ENCODE data around the gene CACNA2D1.

DNA sequence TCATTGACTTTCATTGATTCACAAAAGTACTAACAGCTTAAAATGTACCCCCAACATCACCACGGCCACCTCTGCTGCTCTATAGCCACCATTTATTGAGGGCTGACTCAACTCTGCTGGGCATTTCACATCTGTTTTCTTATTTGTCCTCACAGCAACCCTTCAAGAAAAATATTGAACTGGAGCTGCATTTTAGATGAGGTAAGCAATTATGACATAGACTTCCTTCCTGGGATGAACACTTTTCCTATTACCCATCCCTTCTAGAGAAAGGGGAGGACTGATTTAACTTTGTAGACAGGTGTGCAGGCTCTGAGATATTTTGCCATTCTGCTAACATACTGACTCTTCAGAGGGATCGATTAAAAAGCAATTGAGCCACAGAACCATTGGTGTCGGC, 217.4 kb downstream of the CACNA2D1 start:
- TF ChIP-seq OSR1 (CRISPR knock-in tag; IDR thresholded peaks at IDR 0.05) (no peak), ZNF70 (CRISPR knock-in tag; IDR thresholded peaks at IDR 0.05) (no peak), ZFP3 (CRISPR knock-in tag; IDR thresholded peaks at IDR 0.05) (no peak), CSDC2 (CRISPR knock-in tag; IDR thresholded peaks at IDR 0.05) (no peak)
- TF ChIP-seq, protein P1, sequence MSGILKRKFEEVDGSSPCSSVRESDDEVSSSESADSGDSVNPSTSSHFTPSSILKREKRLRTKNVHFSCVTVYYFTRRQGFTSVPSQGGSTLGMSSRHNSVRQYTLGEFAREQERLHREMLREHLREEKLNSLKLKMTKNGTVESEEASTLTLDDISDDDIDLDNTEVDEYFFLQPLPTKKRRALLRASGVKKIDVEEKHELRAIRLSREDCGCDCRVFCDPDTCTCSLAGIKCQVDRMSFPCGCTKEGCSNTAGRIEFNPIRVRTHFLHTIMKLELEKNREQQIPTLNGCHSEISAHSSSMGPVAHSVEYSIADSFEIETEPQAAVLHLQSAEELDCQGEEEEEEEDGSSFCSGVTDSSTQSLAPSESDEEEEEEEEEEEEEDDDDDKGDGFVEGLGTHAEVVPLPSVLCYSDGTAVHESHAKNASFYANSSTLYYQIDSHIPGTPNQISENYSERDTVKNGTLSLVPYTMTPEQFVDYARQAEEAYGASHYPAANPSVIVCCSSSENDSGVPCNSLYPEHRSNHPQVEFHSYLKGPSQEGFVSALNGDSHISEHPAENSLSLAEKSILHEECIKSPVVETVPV (CRISPR knock-in tag; IDR thresholded peaks at IDR 0.05): no peak
- TF ChIP-seq, protein P2, sequence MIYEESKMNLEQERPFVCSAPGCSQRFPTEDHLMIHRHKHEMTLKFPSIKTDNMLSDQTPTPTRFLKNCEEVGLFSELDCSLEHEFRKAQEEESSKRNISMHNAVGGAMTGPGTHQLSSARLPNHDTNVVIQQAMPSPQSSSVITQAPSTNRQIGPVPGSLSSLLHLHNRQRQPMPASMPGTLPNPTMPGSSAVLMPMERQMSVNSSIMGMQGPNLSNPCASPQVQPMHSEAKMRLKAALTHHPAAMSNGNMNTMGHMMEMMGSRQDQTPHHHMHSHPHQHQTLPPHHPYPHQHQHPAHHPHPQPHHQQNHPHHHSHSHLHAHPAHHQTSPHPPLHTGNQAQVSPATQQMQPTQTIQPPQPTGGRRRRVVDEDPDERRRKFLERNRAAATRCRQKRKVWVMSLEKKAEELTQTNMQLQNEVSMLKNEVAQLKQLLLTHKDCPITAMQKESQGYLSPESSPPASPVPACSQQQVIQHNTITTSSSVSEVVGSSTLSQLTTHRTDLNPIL (CRISPR knock-in tag; IDR thresholded peaks at IDR 0.05; ENCODE audit: low read depth): no peak
- TF ChIP-seq, protein P3, sequence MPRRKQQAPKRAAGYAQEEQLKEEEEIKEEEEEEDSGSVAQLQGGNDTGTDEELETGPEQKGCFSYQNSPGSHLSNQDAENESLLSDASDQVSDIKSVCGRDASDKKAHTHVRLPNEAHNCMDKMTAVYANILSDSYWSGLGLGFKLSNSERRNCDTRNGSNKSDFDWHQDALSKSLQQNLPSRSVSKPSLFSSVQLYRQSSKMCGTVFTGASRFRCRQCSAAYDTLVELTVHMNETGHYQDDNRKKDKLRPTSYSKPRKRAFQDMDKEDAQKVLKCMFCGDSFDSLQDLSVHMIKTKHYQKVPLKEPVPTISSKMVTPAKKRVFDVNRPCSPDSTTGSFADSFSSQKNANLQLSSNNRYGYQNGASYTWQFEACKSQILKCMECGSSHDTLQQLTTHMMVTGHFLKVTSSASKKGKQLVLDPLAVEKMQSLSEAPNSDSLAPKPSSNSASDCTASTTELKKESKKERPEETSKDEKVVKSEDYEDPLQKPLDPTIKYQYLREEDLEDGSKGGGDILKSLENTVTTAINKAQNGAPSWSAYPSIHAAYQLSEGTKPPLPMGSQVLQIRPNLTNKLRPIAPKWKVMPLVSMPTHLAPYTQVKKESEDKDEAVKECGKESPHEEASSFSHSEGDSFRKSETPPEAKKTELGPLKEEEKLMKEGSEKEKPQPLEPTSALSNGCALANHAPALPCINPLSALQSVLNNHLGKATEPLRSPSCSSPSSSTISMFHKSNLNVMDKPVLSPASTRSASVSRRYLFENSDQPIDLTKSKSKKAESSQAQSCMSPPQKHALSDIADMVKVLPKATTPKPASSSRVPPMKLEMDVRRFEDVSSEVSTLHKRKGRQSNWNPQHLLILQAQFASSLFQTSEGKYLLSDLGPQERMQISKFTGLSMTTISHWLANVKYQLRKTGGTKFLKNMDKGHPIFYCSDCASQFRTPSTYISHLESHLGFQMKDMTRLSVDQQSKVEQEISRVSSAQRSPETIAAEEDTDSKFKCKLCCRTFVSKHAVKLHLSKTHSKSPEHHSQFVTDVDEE (CRISPR knock-in tag; IDR thresholded peaks at IDR 0.05): no peak

Measured in SK-N-SH treated with all-trans-retinoic acid at 6 μM for 48 hours (cell line).